HG02759 (cell line): ENCODE data around the gene YPEL3.
"Not testable (repeated sequence)": the region's sequence is repeated elsewhere in the genome, so short reads cannot be mapped to it uniquely, and the experiment has no call there.

ENCODE experiments used
- ATAC-seq: cut with Tn5 transposase; IDR thresholded peaks from one replicate; pipeline ENCODE4 v1.9.1; 2021; ENCODE audit warnings: mild to moderate bottlenecking, moderate library complexity; ENCODE audit not compliant: unreplicated experiment

YPEL3 gene

DNA sequence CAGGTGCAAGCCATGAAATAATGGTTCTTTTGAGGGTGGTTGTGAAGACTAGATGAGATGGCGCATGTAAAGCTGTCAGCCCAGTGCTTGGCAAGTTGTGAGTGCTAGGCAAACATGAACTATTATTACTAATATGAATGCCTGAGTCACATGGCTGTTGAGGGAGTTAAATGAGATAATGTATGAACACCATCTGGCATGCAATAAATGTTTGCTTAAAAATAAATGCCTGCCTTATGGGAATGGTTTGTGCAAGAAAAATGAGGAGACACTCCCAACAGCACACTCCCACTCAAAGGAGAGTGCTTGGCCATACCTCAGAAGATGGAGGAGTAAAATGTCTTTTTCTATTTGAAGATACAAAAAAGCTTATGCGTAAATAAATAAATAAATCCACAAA, 23.4 kb upstream of the YPEL3 start:
- ATAC-seq = no peak

DNA sequence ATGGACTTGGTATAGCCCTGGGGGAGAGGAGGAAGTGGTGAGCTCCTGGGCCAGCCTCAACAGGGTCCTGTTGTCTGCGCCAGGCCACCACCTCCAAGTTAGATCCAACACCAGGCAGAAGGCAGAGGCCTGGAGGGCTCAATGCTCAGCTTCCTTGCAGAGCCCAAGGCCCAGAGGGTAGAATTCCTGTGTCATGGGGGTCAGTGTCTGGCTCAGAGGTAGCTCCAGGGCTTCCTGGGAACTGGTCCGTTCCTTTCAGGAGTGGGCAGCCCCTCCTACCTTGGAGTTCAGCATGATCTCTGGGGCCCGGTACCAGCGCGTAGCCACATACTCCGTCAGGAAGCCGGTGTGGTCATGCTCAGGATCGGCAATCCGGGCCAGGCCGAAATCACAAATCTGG, 21.8 kb upstream of the YPEL3 start:
- no peak for ATAC-seq

DNA sequence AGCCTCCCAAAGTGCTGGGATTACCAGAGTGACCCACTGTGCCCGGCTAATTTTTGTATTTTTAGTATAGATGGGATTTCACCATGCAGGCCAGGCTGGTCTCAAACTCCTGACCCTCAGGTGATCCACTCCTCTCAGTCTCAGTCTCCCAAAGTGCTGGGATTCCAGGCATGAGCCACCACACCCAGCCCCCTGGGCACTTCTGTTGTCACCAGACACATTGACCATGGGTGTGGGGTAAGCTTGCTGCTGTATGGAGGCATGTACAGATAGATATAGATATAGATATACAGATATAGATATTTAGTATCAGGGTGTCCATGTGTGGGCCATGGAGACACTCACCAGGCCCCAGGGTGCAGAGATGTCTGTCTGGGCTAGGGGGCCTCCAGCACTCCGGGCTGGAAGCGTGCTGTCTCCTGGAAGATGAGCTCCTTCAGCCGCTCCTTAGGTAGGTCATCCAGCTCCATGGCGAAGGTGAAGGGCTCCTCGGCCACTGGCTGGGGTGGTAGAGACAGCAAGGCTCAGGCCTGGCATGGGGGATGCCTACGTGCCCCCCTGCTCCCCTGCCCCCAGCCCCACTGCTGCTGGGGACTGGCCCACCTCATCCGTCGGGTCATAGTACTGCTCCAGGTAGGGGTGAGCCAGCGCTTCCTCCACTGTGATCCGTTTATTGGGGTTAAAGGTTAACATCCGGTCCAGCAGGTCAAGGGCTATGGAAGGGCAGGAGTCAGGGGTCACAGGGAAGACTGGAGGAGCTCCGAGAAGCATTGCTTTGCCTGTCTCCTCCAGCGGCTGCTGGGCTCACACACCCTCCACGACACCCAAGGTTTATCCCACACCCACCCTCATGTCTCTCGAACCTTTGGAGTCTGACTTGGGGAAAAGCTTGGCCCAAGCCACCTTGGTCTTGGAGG, 20.5 kb upstream of the YPEL3 start:
- no peak for ATAC-seq

DNA sequence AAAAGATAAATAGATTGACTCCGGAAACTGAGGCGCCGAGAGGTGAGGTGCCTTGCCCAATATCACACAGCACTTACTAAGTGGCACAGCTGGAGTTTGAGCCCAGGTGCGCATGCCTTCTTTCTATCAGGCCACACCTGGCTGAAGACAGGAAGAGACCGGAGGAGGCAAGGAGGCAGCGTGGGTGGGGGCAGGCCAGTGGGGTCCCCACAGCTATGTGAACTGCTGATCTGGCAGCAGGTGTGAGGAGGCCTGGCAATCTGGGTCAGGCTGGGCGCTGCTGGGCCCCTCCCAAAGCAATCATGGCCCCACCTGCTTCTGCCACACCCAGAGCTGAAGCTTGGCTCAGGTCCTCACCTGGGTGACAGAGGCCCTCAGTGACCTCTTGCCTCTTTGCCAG, 19.2 kb upstream of the YPEL3 start:
- no peak for ATAC-seq

DNA sequence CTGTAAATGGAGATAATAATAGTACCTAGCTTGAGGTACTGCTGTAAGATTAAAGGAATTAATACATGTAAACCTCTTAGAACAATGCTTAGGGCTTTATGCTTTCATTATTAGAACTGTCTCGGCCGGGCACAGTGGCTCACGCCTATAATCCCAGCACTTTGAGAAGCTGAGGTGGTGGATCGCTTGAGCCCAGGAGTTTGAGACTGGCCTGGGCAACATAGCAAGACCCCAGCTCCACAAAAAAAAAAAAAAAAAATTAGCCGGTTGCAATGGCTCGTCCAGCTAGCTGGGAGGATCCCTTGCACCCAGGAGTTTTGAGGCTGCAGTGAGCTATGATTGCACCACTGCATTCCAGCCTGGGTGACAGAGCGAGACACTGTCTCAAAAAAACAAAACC, 18.8 kb upstream of the YPEL3 start:
- not testable (repeated sequence) for ATAC-seq

DNA sequence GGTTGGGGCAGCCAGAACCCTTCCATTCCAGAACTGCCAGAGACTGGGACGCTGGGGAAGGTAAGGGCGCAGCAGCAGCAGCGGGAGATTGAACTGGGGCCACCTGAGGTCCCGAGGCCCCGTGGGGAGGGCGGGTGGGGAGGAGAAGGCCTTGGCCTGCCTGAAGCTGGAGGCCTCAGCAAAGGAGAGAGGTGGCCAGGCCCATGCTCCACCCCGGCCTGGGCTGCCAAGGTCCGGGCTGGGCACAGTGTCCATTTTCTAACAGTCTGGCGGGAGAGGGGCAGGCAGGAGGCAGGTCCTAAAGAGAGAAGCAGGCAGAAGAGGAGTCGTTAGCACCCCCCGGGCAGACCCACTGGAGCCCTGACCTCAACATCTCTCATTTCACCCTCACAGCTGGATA, 18.4 kb upstream of the YPEL3 start:
- ATAC-seq = no peak

DNA sequence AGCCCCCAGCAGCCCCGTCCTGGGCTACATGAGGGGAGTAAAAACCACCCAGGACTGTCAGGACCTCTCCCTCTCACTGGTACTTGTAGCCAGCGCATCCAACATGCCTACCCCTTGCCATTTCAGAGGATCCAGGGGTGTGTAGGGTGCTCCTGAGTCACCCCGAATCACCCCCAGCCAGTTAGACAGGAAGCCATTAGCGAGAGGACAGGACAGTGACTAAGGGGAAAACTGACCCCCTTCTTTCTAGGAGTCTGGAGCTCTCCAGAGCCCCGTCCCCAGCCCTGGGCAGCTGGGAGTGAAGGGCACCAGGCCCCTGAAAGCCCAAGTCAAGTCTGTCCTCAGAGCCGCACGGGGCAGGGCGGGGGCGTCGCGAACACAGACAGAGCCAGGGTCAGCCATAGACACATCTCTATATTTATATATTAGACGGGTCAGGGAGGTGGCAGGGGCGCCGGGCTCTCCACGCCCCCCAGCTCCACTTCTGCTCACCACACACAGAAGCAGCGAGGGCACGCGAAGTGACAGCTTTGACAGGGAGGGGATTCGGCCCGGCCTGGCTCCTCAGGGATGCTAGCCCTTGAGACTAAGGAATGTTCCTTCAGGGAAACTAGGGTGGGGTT, 17.8 kb upstream of the YPEL3 start:
- ATAC-seq = no peak

DNA sequence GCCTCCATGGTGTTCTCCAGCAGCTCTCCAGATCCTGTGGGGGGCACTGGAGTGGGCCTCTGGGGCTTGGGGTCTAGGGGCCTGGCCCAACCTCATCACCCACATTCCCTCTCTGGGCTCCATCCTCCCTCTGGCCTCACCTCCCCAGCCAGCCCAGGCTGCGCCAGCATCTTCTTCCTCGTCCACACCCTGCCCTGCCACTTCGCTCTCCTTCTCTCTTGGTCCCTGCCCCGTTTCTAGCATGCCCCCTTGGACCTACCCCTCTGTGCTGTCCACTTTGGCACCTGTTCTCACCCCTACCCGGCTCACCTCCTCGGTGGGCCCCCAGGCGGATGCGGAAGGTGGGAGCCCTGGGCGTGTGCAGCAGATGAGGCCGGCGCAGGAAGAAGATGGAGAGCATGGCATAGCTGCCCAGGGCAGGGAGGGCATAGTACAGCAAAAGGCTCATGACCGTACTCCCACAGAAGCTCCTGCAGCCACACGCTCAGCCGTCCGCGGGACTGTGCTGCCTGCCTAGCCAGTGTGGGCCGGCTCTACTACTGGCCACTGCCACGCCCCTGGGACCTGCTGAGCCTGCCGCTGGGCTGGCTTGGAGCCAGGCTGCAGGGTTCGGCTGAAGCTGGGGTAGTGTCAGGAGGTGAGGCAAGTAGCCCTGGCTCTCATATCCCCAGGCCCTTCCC, 17.2 kb upstream of the YPEL3 start, which contains the start of gene GDPD3:
Gene GDPD3 (minus strand): TSS at position 507 of the 680 bp plus-strand sequence. CDS start 59 bp downstream, at position 448.
- no peak for ATAC-seq

DNA sequence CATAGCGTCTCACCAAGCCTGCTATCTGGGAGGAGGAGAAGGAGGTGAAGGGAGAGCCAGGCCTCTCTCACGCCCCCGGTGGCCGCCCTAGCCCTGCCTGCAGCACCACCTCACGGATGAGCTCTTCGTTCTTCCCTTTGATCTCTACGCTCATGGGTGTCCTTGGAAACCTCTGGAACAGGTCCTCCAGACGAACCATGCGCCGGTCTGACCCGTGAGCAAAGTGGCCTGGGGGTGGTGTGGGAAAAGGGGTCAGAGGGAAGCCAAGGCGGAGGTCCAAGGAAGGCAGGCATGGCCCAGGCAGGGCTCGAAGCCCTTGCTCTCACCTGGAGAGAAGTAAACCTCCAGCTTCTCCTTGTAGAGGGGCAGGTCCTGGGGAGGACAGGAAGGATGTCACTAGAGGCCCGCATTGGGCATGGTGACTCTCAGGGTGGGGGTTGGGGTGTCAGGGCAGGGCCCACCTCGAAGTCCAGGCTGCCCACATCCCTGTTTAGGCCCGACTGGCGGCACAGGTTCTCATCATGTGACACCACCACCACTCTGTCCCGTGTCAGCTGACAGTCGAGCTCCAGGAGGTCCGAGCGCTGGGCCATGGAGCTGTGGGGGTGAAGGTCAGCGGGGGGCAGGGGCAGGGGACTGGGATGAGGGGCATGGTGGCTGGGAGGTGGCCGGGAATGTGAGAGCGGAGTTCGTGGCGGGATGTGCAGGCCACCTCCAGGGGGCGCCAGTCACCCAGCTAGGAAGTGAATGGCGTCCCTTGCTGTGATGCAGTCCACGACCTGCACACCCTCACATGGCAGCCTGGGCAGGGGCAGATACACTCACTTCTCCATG, 16.4 kb upstream of the YPEL3 start:
- ATAC-seq = no peak

DNA sequence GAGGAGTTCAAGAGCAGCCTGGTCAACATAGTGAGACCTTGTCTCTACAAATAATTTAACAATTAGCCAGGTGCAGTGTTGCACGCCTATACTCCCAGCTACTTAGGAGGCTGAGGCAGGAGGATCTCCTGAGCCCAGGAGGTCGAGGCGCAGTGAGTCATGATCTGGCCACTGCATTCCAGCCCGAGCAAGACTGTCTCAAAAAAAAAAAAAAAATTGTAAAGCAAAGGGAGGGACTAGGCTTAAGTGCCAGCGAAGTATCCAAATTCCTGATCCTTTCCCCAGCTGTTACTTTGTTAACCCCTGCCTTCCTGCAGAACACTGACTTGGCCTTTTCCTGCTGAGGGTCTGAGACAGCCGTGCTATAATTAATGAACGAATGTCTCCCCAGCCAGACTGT, 14.6 kb upstream of the YPEL3 start:
- no peak for ATAC-seq

DNA sequence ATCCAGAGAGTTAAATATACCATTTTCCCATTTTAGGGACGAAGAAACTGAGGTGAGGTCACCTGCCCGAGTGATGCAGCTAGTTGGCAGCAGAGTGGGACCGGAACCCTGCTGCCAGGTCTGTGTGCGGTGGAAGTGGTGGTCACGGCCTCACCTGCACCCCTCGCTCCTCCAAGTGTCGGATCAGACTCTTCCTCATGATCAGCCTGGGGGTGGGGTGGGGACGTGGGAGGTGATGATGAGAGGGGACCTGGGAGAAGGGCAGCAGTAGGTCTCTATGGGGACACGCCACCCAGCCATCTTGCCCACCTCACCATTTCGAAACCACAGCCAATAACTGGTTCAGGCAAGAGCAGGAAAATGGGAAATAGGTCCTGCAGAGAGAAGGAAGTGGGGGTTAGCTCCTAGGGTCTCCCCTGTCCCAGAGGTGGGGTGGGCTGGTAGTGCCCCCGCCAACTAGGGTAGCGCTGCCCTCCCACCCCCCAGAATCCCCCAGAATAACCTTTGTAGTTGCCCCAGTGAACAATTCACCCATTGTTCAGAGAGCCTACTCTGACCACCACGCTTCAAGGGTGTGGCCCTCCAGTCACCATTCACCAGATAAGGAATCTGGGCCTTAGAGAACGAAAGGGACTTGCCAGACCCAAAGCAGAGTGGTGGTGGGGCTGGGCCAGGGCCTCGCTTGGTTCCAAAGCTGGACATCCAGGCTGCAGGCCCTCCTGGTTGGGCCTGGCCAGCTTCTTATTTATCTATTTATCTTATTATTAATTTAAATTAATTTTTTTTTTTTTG, 12.2 kb upstream of the YPEL3 start:
- ATAC-seq = no peak

DNA sequence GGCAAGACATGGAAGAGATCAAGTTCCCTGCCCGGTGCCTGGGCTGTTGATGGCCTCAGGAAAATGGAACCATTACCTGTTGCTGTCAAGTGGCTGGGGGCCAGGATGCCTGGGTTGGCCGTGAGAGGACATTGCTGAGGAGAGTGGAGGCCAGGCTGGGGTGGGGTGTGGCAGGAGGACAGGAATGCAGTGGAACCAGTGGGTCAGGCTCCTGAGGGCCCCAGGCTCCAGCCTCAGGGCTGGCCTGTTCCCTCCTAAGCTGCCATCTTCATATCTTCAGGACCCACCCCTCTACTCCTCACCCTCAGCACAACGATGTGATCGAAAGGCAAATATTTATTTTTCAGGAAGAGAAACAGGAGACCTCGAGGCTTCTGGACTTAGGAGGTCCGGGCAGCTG, 8.5 kb upstream of the YPEL3 start:
- no peak for ATAC-seq

DNA sequence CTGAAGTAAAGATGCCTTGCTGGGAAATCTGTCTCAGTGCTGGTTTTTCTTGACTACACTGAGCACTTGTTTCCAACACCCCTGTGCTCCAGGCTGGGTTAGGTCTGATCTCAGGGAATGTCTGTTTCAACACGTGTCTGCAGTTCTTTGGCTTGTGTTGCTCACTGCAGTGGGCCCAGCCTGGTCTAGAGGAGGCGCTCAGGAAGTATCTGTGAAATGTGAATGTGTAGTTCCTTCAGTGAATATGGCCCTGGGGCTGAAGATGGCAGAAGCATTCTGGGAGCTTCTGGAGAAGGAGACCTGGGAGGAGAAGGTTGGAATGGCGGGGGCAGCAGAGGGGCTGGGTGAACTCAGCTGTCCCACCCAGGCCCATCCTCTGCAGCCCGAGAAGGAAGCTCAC, 8.1 kb upstream of the YPEL3 start:
- no peak for ATAC-seq

DNA sequence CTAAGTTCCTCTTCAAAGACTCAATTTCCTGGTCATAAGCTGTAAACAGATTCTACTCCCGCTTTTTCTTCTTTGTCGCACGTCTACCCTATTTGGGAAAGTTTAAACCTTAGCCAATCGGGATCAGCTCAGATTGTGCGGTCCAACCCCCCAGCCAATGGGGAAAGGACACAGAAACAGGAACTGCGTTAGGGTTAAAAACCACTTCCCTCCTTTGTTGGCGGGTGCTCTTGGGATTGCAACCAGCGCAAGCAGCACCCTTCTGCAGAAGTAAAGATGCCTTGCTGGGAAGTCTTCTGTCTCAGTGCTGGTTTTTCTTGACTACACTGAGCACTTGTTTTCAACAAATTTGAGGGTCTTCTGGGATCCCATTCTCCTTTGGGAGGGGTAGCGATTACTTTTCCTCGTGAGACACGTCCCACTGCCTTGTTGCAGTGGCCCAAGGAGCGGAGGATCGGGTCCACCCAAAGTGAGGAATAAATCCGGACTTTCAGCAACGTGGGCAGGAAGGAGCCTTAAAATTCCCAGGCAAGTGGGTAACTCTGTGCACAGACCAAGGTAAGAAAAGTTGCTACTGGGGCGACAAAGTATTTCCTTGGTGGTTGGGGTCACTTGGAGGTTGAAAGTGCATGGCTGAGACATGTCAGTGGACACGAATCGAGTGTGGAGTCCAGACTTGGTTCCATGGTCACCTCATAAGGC, 1.0 kb upstream of the YPEL3 start:
- no peak for ATAC-seq

DNA sequence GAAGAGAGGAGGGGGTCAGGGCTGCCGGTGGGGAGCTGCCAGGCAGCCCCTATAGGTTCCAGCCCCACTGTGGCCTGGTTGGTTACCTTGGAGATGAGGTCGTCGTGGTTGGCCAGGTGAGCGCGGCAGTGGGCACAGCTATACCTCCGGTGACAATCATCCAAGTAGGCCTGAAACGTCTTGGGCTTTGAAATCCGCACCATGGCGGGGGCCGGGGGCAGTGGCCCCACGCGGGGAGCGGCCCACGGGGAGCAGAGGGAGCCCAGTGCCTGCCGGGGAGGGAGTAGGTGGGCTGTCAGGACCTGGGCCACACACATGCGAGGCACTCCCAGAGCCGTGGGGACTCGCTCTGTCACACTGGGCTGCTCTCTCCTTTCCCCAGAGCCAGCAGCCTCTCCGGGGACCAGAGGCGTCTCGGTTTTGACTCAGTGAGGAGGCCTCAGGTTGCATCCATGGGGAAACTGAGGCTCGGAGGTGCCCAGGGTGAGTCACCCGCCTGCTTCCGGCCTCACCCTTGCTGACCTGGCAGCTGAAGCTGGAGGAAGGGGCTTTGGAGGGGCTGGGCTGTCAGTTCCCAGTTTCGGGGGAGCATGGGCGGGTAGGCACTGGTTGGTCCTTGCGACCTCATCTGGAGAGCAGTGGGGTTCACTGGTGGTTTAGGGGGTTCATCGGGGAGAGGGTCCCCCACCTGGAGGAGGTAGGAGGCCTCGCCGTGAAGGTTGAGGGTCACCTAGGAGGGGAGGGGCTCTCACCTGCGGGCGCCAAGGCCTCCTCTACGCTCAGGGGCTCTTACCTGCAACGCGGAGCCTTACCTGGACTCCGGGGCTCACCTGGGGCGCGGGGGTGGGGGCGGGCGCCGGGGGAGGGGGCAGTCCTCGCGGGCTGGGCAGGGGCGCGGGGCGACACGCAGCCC, 591 bp downstream of the YPEL3 start:
- ATAC-seq = no peak

DNA sequence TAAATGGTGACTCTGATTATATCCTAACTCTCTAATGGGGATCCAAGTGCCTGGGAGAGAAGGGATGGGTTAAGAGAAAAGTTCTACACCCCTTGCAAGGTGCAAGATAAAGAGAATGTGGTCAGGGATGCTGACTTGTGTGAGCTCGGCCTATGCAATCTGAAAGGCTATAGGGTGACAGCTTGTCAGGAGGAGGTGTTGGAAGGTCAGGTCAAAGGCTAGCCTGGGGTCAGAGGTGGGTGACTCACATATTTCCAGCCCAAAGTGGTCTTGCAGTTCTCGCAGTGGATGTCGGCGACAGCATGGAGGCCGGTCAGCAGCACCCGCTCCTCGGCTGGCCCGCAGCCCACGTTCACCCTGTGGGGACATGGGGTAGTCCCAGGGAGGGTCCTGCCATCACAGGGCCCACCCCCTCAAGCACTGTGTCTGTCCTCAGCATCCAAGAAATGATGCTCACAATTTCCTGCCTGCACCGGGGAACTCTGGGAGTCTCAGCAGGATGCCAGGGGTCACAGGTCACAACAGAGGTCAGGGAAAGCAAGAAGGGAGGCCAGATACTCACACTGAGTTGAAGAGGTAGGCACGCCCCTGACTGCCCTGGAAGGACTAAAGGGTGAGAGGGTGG, 1.4 kb downstream of the YPEL3 start:
- no peak for ATAC-seq

DNA sequence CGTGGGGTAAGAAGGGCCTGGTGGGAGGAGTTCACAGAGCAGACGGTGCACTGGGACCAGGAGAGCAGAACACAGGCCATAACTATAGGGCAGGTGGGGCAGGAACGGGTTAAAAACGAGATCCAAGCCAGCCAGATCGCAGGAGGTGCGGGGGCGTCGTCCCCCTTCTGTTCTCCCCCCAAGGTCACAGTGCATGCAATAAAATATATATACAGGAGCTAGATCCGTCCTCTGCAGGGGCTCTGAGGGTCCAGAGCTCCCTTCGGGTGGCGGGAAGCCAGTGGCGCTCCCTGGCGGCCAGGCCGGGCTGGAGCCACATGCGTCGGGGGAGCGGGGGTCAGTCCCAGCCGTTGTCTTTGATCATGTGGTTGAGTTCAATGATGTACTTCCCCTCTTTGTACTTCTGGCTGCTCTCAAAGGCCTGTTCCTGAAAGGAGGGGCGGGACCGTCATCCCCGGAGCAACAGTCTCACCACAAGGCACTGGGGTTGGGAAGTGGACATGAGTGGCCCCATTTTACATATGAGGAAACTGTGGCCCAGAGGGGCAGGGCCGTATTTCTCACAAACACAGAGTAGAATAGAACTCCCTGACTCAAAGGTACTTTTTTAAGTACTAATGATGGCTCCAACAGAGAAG, 3.5 kb downstream of the YPEL3 start:
- peak; percentile 42 for ATAC-seq
